ENCODE measurements around the gene SLC39A1. TPM values are rescaled to one million over a fixed set of nuclear protein-coding genes. Genes with fewer than 3 reads are reported as not detected.
A peak's percentile ranks its signal among the peaks of the same experiment; 100 is the strongest.

The SLC39A1 gene
- total RNA-seq, 1 donor from 2014 or later: 93.2 TPM

GRCh38 chr1:153963850-153964331 lies 554 bp upstream of the SLC39A1 start:
- peaks cover 68% of the 10 kb centered on the region for H3K4me1 Mint-ChIP-seq (ENCODE audit: unreplicated experiment)
- no peaks in the 10 kb centered on the region for H3K9me3 Mint-ChIP-seq (ENCODE audit: unreplicated experiment)
- no peak for TF ChIP-seq CTCF (IDR thresholded peaks at IDR 0.05)
- DNase-seq (ENCODE audit: extremely low spot score, unreplicated experiment): no peak
- peak overlapping the region; percentile 85 for H3K4me3 Mint-ChIP-seq (ENCODE audit: unreplicated experiment)
- H3K27me3 Mint-ChIP-seq (ENCODE audit: unreplicated experiment): no peaks in the 10 kb centered on the region
- H3K36me3 Mint-ChIP-seq (ENCODE audit: unreplicated experiment): peaks cover 7% of the 10 kb centered on the region
- peak overlapping the region; percentile 92 for H3K27ac Mint-ChIP-seq (ENCODE audit: unreplicated experiment)

GRCh38 chr1:153962088-153963029 lies 978 bp downstream of the SLC39A1 start:
- no peaks in the 10 kb centered on the region for H3K9me3 Mint-ChIP-seq (ENCODE audit: unreplicated experiment)
- peaks cover 62% of the 10 kb centered on the region for H3K4me1 Mint-ChIP-seq (ENCODE audit: unreplicated experiment)
- peak overlapping the region; percentile 85 for H3K4me3 Mint-ChIP-seq (ENCODE audit: unreplicated experiment)
- no peak for DNase-seq (ENCODE audit: extremely low spot score, unreplicated experiment)
- no peaks in the 10 kb centered on the region for H3K27me3 Mint-ChIP-seq (ENCODE audit: unreplicated experiment)
- H3K27ac Mint-ChIP-seq (ENCODE audit: unreplicated experiment): peak overlapping the region; percentile 92
- peaks cover 7% of the 10 kb centered on the region for H3K36me3 Mint-ChIP-seq (ENCODE audit: unreplicated experiment)
- TF ChIP-seq CTCF (IDR thresholded peaks at IDR 0.05): no peak

GRCh38 chr1:153961421-153961820 lies 1.9 kb downstream of the SLC39A1 start:
- no peak for TF ChIP-seq CTCF (IDR thresholded peaks at IDR 0.05)
- H3K27ac Mint-ChIP-seq (ENCODE audit: unreplicated experiment): peak overlapping the region; percentile 92
- peaks cover 7% of the 10 kb centered on the region for H3K36me3 Mint-ChIP-seq (ENCODE audit: unreplicated experiment)
- DNase-seq (ENCODE audit: extremely low spot score, unreplicated experiment): no peak
- no peaks in the 10 kb centered on the region for H3K9me3 Mint-ChIP-seq (ENCODE audit: unreplicated experiment)
- H3K27me3 Mint-ChIP-seq (ENCODE audit: unreplicated experiment): no peaks in the 10 kb centered on the region
- peaks cover 65% of the 10 kb centered on the region for H3K4me1 Mint-ChIP-seq (ENCODE audit: unreplicated experiment)
- peak overlapping the region; percentile 85 for H3K4me3 Mint-ChIP-seq (ENCODE audit: unreplicated experiment)

GRCh38 chr1:153960206-153960605 lies 3.1 kb downstream of the SLC39A1 start:
- Mint-ChIP-seq H3K36me3 (ENCODE audit: unreplicated experiment) (peaks cover 7% of the 10 kb centered on the region), H3K4me3 (ENCODE audit: unreplicated experiment) (no peak overlapping the region), H3K27me3 (ENCODE audit: unreplicated experiment) (no peaks in the 10 kb centered on the region), H3K27ac (ENCODE audit: unreplicated experiment) (peak overlapping the region; percentile 50), H3K9me3 (ENCODE audit: unreplicated experiment) (no peaks in the 10 kb centered on the region), H3K4me1 (ENCODE audit: unreplicated experiment) (peaks cover 61% of the 10 kb centered on the region)
- no peak for TF ChIP-seq CTCF (IDR thresholded peaks at IDR 0.05)
- DNase-seq (ENCODE audit: extremely low spot score, unreplicated experiment): no peak

DNA sequence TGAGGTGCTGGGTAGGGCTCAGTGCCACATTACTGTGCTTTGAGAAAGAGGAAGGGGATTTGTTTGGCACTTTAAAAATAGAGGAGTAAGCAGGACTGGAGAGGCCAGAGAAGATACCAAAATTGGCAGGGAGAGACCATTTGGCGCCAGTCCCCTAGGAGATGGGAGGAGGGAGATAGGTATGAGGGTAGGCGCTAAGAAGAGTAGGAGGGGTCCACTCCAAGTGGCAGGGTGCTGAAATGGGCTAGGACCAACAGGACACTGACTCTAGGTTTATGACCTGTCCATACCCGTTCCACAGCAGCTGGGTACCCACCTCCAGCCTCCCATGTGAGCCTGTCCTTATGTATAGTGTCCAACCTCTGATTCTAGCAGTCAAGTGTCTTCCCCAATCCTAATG lies 3.9 kb downstream of the SLC39A1 start:
- no peaks in the 10 kb centered on the region for H3K27me3 Mint-ChIP-seq (ENCODE audit: unreplicated experiment)
- no peak for DNase-seq (ENCODE audit: extremely low spot score, unreplicated experiment)
- peak overlapping the region; percentile 96 for H3K27ac Mint-ChIP-seq (ENCODE audit: unreplicated experiment)
- peaks cover 9% of the 10 kb centered on the region for H3K36me3 Mint-ChIP-seq (ENCODE audit: unreplicated experiment)
- no peak for TF ChIP-seq CTCF (IDR thresholded peaks at IDR 0.05)
- peaks cover 58% of the 10 kb centered on the region for H3K4me1 Mint-ChIP-seq (ENCODE audit: unreplicated experiment)
- H3K4me3 Mint-ChIP-seq (ENCODE audit: unreplicated experiment): no peak overlapping the region
- H3K9me3 Mint-ChIP-seq (ENCODE audit: unreplicated experiment): no peaks in the 10 kb centered on the region
